H9 (cell line): Measurements from ENCODE around the gene CREB3L4. TPM values are rescaled to one million over a fixed set of nuclear protein-coding genes. Genes with fewer than 3 reads are reported as not detected.

ENCODE experiments used
- DNase-seq: peaks from one replicate; pipeline ENCODE4 v3.0.0-alpha.2; 2017
- H2AFZ ChIP-seq: one replicate; pipeline ENCODE4 v1.6.1; 2013; ENCODE audit warnings: mild to moderate bottlenecking, low read length, control low read depth, moderate library complexity
- H2AK5ac ChIP-seq: 2 replicates; pipeline ENCODE4 v1.6.1; 2013; ENCODE audit warnings: low read length, control low read depth, mixed read lengths; ENCODE audit not compliant: insufficient read length
- H2BK120ac ChIP-seq: one replicate; pipeline ENCODE4 v1.6.1; 2013; ENCODE audit warnings: low read depth, mild to moderate bottlenecking, low read length, control low read depth, inconsistent platforms; ENCODE audit not compliant: poor library complexity, severe bottlenecking
- H2BK12ac ChIP-seq: 2 replicates; pipeline ENCODE4 v1.6.1; 2013; ENCODE audit warnings: low read length, control low read depth, mixed read lengths, low read depth; ENCODE audit not compliant: insufficient read length
- H2BK15ac ChIP-seq: 2 replicates; pipeline ENCODE4 v1.6.1; 2013; ENCODE audit warnings: low read depth, low read length, control low read depth
- H2BK20ac ChIP-seq: one replicate; pipeline ENCODE4 v1.6.1; 2013; ENCODE audit warnings: low read depth, mild to moderate bottlenecking, low read length, control low read depth, inconsistent platforms; ENCODE audit not compliant: poor library complexity, severe bottlenecking
- H2BK5ac ChIP-seq: 2 replicates; pipeline ENCODE4 v1.6.1; 2013; ENCODE audit warnings: low read length, control low read depth, mixed read lengths; ENCODE audit not compliant: insufficient read length
- H3K14ac ChIP-seq: 2 replicates; pipeline ENCODE4 v1.6.1; 2013; ENCODE audit warnings: low read length, control low read depth; ENCODE audit not compliant: insufficient read depth
- H3K18ac ChIP-seq: 2 replicates; pipeline ENCODE4 v1.6.1; 2013; ENCODE audit warnings: low read depth, mild to moderate bottlenecking, mixed read lengths, low read length, control low read depth; ENCODE audit not compliant: insufficient read length
- H3K23ac ChIP-seq: 2 replicates; pipeline ENCODE4 v1.6.1; 2013; ENCODE audit warnings: low read length, control low read depth, mixed read lengths, low read depth; ENCODE audit not compliant: insufficient read length
- H3K23me2 ChIP-seq: 2 replicates; pipeline ENCODE4 v1.6.1; 2013; ENCODE audit warnings: low read depth, mild to moderate bottlenecking, mixed read lengths, low read length, control low read depth; ENCODE audit not compliant: insufficient read length, poor library complexity, severe bottlenecking
- H3K27ac ChIP-seq: 2 replicates; pipeline ENCODE4 v1.5.1; 2013; ENCODE audit warnings: low read length, control low read depth, mixed read lengths, low read depth; ENCODE audit not compliant: insufficient read length
- H3K27me3 ChIP-seq: 2 replicates; pipeline ENCODE4 v1.6.1; 2013; ENCODE audit warnings: low read length, control low read depth, inconsistent platforms; ENCODE audit not compliant: insufficient read depth
- H3K4ac ChIP-seq: 2 replicates; pipeline ENCODE4 v1.6.1; 2013; ENCODE audit warnings: low read depth, mild to moderate bottlenecking, control low read depth, inconsistent platforms, low read length, moderate library complexity
- H3K4me1 ChIP-seq: 2 replicates; pipeline ENCODE4 v1.6.1; 2013; ENCODE audit warnings: low read length, control low read depth, inconsistent platforms; ENCODE audit not compliant: insufficient read depth
- H3K4me2 ChIP-seq: 2 replicates; pipeline ENCODE4 v1.6.1; 2013; ENCODE audit warnings: low read length, control low read depth, mixed read lengths; ENCODE audit not compliant: insufficient read length, insufficient read depth
- H3K56ac ChIP-seq: 2 replicates; pipeline ENCODE4 v1.6.1; 2013; ENCODE audit warnings: low read depth, mild to moderate bottlenecking, mixed read lengths, low read length, control low read depth; ENCODE audit not compliant: insufficient read length
- H3K79me1 ChIP-seq: 2 replicates; pipeline ENCODE4 v1.6.1; 2013; ENCODE audit warnings: low read depth, mild to moderate bottlenecking, moderate library complexity, low read length, control low read depth, inconsistent platforms; ENCODE audit not compliant: insufficient read depth, poor library complexity, severe bottlenecking
- H3K79me2 ChIP-seq: 2 replicates; pipeline ENCODE4 v1.6.1; 2013; ENCODE audit warnings: low read length, control low read depth, inconsistent platforms; ENCODE audit not compliant: insufficient read depth
- H3K9ac ChIP-seq: 2 replicates; pipeline ENCODE4 v1.6.1; 2013; ENCODE audit warnings: low read length, control low read depth, mixed read lengths; ENCODE audit not compliant: insufficient read length; ENCODE audit errors: extremely low read depth
- H3K9me3 ChIP-seq: one replicate; pipeline ENCODE4 v1.6.1; 2013; ENCODE audit warnings: low read depth, low read length, inconsistent platforms; ENCODE audit not compliant: control insufficient read depth
- H3T11ph ChIP-seq: one replicate; pipeline ENCODE4 v1.6.1; 2013; ENCODE audit warnings: mild to moderate bottlenecking, low read length, control low read depth, inconsistent platforms
- H4K20me1 ChIP-seq: one replicate; pipeline ENCODE4 v1.6.1; 2013; ENCODE audit not compliant: control insufficient read depth, insufficient read length, insufficient read depth
- H4K5ac ChIP-seq: 2 replicates; pipeline ENCODE4 v1.6.1; 2013; ENCODE audit warnings: low read depth, mild to moderate bottlenecking, mixed read lengths, low read length, control low read depth; ENCODE audit not compliant: insufficient read length
- H4K8ac ChIP-seq: replicated peaks from 2 replicates; pipeline ENCODE4 v1.6.1; 2013; ENCODE audit warnings: low read length, control low read depth, mixed read lengths, low read depth; ENCODE audit not compliant: insufficient read length
- H4K91ac ChIP-seq: 2 replicates; pipeline ENCODE4 v1.6.1; 2013; ENCODE audit warnings: low read depth, mild to moderate bottlenecking, moderate library complexity, mixed read lengths, low read length, control low read depth; ENCODE audit not compliant: insufficient read length
- H3K27ac Mint-ChIP-seq, 3 experiments: 2 replicates in 2 of 3; 3 replicates in 1 of 3; pipeline ENCODE4 v1.8.0; 2020 to 2021; ENCODE audit warnings: mixed read lengths in 3 of 3, mild to moderate bottlenecking in 1 of 3, moderate library complexity in 1 of 3
- H3K27me3 Mint-ChIP-seq: 2 replicates; pipeline ENCODE4 v1.8.0; 2021; ENCODE audit warnings: low read depth, mild to moderate bottlenecking, moderate library complexity, mixed read lengths
- H3K36me3 Mint-ChIP-seq, 3 experiments: 2 replicates in 2 of 3; 3 replicates in 1 of 3; pipeline ENCODE4 v1.8.0; 2020 to 2021; ENCODE audit warnings: low read depth in 3 of 3, mixed read lengths in 3 of 3; ENCODE audit not compliant: insufficient read depth in 1 of 3
- H3K4me1 Mint-ChIP-seq, 2 experiments: 2 replicates each; pipeline ENCODE4 v1.8.0; 2020; ENCODE audit warnings: mixed read lengths in 2 of 2
- H3K4me3 Mint-ChIP-seq, 2 experiments: 2 replicates in 1 of 2; 3 replicates in 1 of 2; pipeline ENCODE4 v1.8.0; 2020 to 2021; ENCODE audit warnings: mild to moderate bottlenecking in 2 of 2, mixed read lengths in 2 of 2, moderate library complexity in 1 of 2
- H3K9me3 Mint-ChIP-seq, 2 experiments: 2 replicates in 1 of 2; 3 replicates in 1 of 2; pipeline ENCODE4 v1.8.0; 2020; ENCODE audit warnings: mild to moderate bottlenecking in 2 of 2, mixed read lengths in 2 of 2, moderate library complexity in 1 of 2
- CTCF ChIP-seq: fragments of 200-600 bp; sonication (generic); conservative IDR thresholded peaks from 3 replicates; pipeline ENCODE4 v1.8.0; 2021; ENCODE audit warnings: antibody characterized with exemption, mild to moderate bottlenecking
- WGBS: extraction: QIAGEN DNeasy Blood & Tissue Kit; methylation state at CpG from one replicate; pipeline ENCODE4 v1.1.7; 2013; ENCODE audit warnings: missing lambda C conversion rate, low lambda C conversion rate, mixed read lengths; ENCODE audit not compliant: insufficient read length; ENCODE audit errors: extremely low coverage; 5-methylcytosine and 5-hydroxymethylcytosine counted together
- total RNA-seq: library from RNA; stranded (reverse); gene quantifications from 2 replicates; pipeline ENCODE4 v1.2.1, GENCODE V29; 2021

Gene CREB3L4
- total RNA-seq, 1 experiment from 2014 or later = 27.6 TPM

- H3K79me1 ChIP-seq = peaks cover 3% of the 10 kb centered on the region
- no peak overlapping the region for H2AFZ ChIP-seq
- H3K4me1 ChIP-seq = no peaks in the 10 kb centered on the region; the same call in 1 of the 2 replicates
- peaks cover 5% of the 10 kb centered on the region for H3K23me2 ChIP-seq
- no peak overlapping the region for H3K27ac ChIP-seq
- H3K9me3 ChIP-seq = no peaks in the 10 kb centered on the region
- H3K23ac ChIP-seq = no peak overlapping the region
- H3K14ac ChIP-seq = no peak overlapping the region
- no peak overlapping the region for H4K8ac ChIP-seq
- no peak for DNase-seq
- no peak overlapping the region for H2BK5ac ChIP-seq
- H4K20me1 ChIP-seq = peaks cover 3% of the 10 kb centered on the region
- H3K27ac Mint-ChIP-seq = no peak overlapping the region
- WGBS = no CpG with 5 or more reads among the region's 8 CpGs
- no peak overlapping the region for H3K9ac ChIP-seq
- H4K91ac ChIP-seq = no peak overlapping the region
- H3K56ac ChIP-seq = no peak overlapping the region
- no peak overlapping the region for H2AK5ac ChIP-seq
- H3K4me2 ChIP-seq = no peak overlapping the region
- H3K36me3 Mint-ChIP-seq = peaks cover 29 to 62% (median 60%) of the 10 kb centered on the region in 3 experiments
- no peak overlapping the region for H2BK12ac ChIP-seq
- no peaks in the 10 kb centered on the region for H3K27me3 ChIP-seq
- TF ChIP-seq CTCF = no peak
- H3K4me3 Mint-ChIP-seq = no peak overlapping the region
- H2BK120ac ChIP-seq = no peak overlapping the region
- H2BK20ac ChIP-seq = no peak overlapping the region
- no peaks in the 10 kb centered on the region for H3K27me3 Mint-ChIP-seq
- no peaks in the 10 kb centered on the region for H3K79me2 ChIP-seq
- H3K9me3 Mint-ChIP-seq = no peaks in the 10 kb centered on the region
- no peak overlapping the region for H3K4ac ChIP-seq
- no peak overlapping the region for H3K18ac ChIP-seq
- no peak overlapping the region for H2BK15ac ChIP-seq
- H4K5ac ChIP-seq = no peak overlapping the region
- peaks cover 4 to 9% of the 10 kb centered on the region in 2 experiments for H3K4me1 Mint-ChIP-seq
- no peak overlapping the region for H3T11ph ChIP-seq
These were observed 26.9 kb upstream of the CREB3L4 start for GRCh38 chr1:153940756-153941155.
